ENCODE results near the gene BMP8B.
"Not testable (repeated sequence)": the region's sequence is repeated elsewhere in the genome, so short reads cannot be mapped to it uniquely, and the experiment has no call there.

Gene BMP8B

DNA sequence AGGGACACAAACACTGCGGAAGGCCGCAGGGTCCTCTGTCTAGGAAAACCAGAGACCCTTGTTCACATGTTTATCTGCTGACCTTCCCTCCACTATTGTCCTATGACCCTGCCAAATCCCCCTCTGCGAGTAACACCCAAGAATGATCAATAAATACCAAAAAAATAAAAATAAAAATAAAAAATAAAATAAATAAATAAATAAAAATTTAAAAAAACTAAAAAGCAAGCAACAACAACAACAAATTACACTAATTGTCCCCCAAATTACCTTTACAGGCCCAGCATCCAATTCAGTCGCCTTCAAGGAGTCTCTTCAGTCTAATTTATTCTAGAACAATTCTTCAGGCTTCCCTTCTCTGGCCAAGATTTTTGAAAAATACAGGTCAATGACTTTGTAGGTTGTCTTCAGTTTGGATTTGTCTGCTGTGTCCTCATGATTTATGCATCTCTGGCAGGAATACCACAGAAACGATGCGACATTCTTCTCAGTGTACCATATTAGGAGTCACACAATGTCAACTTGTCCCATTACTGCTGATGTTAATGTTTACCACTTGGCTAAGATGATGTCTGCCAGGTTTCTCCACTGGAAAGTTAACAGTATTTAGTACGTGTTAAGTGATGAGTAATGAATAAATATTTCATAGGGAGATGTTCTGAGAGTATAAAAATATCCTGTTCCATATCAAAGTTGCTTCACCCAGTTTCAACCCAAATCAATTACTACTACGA lies 20.3 kb upstream of the BMP8B start:
- DNase-seq = no peak

DNA sequence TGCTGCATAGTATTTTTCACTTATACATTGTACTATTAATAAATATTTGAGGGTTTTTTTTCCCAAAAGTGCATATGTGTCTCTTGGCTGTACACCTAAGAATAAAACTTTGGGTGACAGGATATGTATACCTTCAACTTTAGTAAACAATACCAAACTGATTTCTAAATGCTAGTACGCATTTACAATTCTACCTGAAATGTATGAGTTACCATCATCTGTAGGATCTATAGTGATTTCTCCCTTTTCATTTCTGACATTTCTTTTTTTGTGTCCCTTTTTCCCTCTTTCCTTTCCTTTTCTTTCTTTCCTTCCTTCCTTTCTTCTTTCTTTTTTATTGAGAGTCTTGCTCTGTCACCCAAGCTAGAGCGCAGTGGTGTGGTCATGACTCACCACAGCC lies 16.7 kb upstream of the BMP8B start:
- no peak for DNase-seq

DNA sequence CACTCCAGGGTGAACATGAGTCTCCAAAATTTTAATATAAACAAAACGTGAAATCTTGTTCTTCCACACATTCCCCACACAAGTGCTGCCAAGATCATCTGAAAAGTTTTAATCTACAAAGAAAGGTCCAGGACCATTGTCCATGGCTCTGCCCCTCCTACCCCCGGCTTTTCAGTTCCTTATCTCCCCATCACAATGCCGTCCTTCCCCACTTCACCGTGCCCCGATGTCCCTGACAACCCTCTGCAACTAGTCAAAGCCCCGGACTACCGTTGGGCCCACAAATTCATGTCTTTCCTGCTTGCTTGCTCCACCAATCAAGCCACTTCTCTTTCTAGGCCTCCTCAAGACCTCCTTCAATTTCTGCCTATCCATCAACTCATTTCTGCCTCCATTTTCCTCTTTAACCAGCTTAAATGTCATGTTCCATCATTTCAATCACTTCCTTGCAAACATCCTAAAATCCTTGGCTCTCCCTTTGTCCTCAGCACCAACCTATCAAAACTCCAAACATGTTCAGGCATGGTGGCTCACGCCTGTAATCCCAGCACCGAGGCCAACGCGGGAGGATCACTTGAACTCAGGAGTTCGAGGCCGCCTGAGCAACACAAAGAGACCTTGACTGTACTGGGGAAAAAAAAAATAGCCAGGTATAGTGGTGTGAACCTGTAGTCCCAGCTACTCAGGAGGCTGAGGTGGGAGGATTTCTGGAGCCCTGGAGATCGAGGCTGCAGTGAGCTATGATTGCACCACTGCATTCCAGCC lies 14.0 kb upstream of the BMP8B start:
- DNase-seq = no peak

DNA sequence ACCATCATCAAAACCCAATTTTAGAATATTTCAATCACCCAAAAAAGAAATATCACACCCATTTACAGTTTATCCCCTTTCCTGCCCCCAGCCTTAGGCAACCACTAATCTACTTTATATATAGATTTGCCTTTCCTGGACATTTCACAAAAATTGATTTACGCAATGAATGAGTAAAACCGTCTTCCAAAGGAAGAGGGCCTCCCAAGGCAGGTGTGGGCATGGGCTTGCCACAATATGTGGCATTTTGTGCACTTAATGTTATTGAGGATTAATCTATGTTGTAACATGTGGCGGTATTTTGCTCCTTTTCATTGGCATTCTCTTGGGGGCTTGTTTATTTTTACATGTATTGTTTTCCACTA lies 11.8 kb upstream of the BMP8B start:
- DNase-seq = no peak

DNA sequence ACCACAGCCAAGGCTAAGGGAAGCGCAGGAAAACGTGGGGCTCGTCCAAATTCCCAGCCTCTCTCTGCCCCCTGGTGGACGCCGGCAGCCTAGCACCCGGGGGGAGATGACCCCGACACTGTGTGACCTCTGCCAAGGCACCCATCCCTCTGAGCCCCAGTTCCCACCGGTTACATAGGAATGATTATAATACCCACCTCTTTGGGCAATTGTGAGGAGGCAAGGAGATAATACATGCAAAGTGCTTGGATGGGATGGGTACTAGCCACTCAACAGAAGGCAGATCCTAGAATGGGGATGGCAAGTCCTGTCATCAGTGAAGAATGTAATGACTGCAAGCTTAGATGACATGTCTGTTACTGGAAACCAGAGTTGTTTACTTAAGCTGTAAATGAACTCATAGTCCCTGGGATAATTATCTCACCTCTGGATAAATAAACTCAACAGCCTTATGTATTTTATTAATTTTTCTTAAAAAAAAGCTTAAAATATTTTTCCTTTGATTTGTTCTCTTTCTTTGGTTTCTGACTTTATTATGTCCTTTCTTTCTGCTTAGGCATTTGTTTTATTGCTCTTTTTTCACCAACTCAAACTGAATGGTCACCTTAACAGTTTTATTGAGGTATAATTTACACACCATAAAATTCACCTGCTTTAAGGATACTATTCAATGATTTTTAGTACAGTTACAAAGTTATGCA lies 11.3 kb upstream of the BMP8B start:
- DNase-seq = peak; percentile 76

DNA sequence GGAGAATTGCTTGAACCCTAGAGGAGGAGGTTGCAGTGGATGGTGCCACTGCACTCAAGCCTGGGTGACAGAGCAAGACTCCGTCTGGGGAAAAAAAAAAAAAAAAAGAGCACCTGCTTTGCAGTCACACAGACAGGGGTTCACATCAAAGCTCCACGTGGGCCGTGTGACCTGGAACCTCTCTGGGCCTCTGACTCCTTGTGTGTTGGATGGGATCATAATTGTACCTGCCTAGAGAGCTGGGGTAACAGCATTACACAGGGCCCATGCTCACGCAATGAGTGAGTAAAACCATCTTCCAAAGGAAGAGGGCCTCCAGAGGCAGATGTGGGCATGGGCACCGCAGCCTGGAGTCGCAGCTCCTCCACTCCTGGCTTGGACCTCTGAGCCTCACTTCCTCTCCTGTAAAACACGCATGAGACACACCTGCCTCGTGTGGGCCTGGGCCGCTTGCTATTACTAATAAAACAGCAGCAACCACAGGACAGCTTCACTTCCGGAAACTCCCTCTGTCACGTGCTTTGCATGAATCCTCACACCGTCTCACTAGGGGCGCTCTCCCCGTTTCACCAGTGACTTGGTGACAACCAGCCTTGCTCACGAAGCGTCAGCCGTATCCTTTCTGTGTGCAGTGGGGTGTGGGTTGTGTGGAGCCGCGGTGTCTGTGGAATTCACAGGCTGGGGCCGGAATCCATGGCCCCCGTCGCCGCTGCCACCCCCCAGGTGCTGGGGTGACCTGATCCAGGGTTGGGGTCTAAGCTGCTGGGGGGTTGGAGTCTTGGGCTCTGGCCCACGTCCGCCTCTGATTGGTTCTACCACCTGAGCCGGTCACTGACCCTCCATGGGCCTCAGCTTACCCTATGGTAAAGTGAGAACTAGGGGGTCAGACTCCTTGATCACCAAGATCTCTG lies 10.4 kb upstream of the BMP8B start:
- DNase-seq = peak; percentile 93

DNA sequence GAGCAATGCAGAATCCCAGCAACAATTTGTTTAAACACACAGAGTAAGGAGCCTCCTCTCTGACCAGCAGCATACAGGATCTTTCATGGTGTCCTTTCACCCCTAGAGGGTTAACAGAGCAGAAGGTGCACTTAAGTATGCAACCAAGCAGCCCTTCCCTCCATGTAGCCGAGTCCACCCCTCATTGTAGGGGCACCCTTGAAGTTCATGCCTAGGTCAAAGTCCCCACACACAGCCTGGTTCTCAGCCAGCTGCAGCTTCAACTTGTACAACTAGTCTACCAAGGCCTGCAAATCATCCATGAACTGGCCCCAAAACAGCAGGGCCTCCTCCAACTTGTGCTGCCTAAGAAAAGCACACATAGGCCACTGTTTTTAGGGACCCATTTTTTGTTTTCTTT lies 7.0 kb upstream of the BMP8B start:
- no peak for DNase-seq

DNA sequence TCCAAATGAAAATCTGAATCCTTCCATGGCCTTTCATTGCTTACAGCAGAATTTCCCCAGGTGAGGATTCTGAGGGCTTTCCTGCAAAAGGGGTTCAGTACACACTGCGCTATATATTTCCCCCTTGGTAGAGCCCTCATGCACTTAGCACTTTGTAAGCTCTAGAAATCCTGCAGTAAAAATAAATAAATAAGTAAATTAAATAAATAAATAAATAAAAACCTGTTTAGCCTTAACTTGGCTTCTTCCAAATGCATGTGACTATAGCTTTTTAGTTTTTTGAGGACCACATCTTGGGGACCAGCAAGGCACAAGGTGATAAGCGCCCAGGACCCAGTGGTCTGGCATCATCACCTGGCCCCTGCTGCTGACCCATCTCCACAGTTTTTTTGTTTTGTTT lies 3.2 kb upstream of the BMP8B start:
- DNase-seq = no peak

DNA sequence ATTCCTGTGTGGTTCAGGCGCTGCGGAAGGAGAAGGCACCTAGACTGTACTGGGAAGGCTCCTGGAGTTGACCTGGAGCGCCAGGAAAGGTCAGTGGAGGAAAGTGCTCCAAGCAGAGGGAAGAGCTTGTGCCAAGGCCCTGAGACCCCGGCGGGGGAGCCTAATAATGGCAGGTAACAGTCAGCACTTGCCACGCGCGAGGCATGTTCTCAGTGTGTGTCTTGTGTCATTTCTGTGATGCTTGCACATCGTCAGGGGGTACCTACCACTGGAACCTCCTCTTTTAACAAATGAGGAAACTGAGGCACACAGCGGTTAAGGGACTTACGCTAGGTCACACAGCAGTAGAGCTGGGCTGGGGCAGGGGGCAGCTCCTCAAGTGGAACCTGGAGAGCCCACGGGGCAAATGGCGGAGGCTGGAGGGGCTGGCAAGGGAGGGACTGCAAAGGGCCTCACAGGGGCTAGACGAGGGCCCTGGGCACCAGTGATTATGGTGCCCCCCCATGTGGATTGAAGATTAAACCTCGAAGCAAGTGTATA lies 976 bp upstream of the BMP8B start:
- no peak for DNase-seq

DNA sequence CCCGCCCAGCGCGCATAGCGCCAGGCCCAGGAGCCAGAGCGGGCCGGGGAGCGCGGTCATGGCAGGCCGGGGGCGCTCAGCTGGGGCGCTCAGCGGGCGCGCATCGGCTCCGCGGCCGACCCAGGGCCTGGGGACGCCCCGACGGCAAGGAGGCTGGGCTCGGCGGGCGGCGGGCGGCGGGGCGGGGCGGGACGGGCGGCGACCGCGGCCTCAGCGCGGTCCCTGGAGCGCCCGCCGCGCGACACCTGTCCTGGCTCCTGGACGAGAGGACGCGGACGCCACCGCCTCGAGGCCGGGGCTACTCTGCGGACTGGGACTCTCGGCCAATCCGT lies 273 bp downstream of the BMP8B start:
- DNase-seq = no peak

DNA sequence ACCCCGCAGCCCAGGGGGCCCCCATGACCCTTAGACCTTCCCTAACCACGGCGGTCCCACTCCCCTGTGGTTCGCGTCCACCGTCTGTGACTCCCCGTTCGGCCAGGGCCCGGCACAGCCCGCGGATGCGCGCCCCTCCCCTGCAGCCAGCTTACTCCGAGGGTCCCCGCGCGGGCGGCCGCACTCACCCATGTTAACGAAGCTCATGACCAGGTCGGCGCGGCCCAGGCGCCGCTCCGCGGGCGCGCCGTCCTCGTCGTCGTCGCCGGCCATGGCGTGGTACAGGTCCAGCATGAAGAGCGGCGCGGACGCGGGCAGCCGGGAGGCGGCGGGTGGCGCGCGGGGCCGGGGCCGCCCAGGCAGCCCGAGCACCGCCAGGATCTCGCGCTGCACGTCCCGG lies 701 bp downstream of the BMP8B start:
- not testable (repeated sequence) for DNase-seq

DNA sequence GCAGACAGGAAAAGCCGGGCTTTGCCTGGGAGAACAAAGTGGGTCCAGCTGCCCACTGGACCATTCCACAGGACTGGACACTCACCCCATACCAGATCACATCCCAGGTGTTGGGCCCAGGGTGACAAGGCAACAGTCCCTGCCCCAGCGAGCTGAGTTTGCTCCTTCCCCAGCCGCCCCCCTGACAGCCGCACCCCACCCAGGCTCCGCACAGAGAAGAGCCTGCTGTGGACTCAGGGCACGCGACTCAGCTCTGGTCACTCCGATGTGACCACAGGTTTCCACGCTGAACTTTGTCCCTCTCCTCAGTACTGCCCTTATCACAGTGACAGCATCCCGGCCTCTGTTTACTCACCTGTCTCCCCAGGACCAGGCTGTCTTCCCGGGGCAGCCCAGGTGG lies 1.2 kb downstream of the BMP8B start:
- no peak for DNase-seq

DNA sequence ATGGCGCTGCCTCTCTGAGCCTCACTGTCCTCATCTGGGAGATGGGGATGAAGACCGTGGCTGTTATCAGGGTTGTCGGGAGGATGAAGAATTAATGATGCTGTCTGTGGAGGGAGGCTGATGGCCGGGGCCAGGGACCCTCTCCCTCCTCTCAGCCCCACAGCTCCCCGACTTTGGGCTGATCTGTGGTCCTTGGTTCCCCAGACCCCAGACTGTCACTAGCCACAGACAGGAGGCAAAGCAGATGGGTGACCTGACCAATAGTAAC lies 1.6 kb downstream of the BMP8B start:
- not testable (repeated sequence) for DNase-seq

DNA sequence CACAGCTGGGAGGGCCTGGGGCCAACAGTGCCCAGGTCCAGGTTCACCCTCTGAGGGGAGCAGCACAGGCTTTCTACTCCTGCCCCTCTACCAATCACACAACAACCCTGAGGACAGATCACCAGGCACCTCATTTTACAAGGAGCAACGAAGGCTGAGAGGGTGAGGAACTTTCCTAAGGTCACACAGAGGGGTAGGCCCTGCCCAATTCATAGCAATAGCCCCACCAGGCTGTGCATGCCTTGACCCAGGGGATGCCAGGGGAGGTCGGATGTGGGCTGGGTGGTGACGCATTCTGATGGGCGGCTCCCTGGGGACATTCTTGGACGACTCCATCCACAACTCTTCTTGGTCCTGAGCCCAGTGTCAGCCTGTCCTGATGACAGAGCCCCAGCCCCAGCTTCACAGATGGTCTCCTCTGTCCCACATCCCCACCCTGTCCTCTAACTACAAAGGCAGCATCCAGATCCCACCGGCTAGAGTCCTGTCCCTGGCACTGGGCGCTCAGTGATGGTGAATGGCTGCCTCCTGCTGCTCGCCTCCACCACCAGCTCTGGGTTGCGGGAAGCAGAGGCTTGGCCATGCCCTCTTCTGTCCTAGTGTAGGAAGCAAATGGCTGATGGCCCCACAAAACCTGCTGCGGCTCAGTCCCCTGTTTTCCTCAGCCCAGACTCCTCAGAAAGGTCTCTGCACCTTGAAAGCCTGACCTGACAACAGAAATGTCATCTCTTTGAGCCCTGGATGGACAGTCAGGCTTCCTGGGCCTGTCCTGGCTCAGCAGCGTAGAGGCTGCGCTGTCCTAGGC lies 2.2 kb downstream of the BMP8B start:
- not testable (repeated sequence) for DNase-seq

DNA sequence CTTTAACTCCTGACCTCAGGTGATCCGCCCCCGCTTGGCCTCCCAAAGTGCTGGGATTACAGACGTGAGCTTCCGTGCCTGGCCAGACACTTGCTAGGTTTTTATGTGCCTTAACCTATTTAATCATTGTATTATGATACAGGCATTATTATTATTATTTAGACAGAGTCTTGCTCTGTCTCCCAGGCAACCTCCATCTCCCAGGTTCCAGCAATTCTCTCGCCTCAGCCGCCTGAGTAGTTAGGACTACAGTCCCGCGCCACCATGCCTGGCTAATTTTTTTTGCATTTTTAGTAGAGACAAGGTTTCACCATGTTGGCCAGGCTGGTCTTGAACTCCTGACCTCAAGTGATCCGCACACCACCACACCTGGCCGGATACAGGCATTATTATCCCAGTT lies 6.0 kb downstream of the BMP8B start:
- DNase-seq = not testable (repeated sequence)

DNA sequence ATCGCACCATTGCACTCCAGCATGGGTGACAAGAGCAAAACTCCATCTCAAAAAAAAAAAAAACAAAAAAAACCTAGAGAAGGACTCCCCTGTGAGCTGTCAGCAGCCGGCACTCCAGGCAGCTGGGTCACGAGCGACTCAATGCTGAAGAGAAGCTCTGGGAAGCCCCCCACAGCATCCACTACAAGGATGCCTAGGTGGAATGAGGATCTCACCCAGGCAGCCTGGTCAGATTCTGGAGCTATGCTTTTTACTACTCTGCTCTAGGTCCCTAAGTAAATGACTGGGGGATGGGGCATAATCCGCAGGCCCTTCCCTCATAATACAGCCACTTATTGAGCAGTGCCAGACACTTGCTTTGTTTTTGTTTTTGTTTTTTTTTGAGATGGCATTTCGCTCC lies 6.6 kb downstream of the BMP8B start:
- DNase-seq = no peak

DNA sequence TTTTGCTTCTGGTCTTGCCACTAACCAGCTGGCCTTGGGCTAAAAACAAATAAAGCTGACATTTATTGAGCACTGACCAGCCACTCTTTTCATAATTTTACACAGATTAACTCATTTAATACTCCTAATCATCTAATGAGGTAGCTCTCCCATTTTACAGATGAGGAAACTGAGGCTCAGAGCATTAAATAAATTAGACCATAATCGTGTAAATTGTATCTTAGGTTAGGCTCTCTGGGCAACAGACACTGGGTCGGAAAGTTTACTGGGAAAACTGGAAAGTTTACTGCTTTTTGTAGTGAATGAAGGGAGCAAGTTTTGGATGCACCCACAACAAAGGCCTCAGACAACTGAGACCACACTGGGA lies 7.3 kb downstream of the BMP8B start:
- DNase-seq = no peak

DNA sequence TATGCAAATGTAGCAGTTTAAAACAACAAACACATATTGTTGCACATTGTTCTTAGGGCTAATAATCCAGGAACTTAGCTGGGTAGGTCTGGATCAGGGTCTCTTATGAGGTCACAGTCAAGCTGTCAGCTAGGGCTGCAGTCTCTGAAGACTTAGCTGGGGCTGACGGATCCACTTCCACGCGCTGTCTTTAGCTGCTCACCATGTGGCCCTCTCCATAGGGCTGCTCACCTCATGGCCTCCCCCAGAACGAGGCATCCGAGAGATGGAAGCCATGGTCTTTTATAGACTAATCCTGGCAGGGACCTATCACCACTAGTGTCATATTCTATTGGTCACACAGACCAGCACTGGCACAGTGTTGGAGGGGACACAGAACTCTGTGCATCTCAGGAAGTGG lies 8.8 kb downstream of the BMP8B start:
- DNase-seq = no peak

DNA sequence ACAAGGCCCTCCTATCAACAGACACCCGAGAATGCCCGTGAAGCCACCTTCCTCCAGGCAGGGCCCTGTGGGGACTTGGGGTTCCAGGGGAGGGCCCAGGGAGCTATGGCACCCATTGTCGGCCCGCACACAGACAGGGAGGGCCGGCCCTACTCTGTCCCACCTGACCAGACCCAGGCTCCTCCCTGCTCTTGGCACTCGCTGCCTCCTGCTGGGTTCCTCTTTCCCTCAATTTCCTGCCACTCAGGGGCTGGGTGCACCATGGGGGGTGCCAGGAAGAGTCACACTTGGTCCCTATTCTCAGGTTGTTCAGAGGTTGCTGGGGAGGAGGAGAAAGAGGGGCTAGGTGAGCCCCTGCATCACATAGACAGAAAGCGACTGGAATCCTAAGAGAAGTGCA lies 9.5 kb downstream of the BMP8B start:
- DNase-seq = no peak

DNA sequence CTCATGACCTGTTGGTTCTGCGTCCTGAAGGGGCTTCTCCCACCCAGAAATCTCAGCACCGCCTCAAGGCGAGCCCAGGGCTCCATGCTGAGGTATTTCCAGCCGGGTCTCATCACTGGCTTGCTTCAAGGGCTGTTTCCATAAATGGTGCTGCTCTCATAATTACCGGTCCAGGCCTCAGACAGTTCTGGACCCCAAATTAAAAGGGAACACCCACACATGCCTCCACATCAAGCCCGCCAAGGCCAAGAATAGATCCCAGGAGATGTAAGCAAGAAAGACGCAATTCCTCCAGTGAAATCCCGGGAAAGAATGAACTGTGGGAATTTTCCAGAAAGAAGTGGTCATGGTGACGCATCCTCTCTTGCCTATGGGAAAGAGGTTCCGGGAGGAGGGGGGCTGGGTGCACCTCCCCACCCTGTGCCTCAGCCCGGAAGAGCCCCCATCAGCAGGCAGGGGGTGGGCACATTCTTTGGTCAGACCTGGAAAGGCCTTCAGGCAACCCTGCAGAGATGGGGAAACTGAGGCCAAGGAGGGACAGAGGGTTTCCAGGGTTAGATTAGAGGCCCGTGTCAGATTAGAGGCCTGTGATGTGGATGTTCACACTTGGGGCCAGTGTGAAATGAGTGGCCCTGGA lies 10.1 kb downstream of the BMP8B start:
- not testable (repeated sequence) for DNase-seq

DNA sequence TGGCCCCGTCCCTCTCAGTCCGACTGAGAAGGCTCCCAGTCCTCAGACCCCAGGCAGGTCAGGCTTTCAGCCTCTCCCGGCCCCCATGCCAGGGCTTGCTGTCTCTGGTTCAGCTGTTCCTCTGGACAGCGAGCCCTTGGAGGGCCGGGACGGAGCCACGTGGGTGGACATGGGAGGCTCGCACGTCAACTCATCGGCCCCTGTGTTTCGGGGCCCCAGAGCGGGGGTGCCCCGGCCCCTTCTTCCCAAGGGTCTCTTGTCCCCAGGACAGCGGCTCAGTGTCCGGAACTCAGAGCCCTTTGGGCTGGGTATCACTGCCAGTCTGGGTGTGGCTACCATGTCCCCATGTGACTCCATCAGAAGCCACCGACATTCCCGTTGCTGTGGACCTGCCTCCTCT lies 10.8 kb downstream of the BMP8B start:
- DNase-seq = not testable (repeated sequence)

DNA sequence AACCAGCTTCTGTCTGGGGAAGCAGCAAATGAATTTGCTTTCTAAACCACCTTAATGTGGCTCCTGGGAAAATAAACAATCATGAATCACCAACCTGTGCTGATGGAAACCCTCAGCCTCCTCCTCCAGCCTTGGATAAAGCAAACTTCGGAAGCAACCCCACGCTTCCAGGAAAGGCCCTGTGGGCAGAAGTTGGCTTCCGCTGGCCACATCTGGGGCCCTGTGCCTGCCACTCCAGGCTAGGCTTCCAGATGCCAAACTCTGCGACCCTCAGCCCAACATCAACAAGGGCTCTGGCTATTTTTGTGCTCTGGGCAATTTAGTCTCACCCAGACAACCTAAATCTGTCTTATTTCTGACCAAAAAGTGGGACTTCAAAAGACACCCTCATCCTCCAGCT lies 11.4 kb downstream of the BMP8B start:
- DNase-seq = no peak
